ENCODE results near the gene ACAD9. TPM values are rescaled to one million over a fixed set of nuclear protein-coding genes. Genes with fewer than 3 reads are reported as not detected.
A peak's percentile ranks its signal among the peaks of the same experiment; 100 is the strongest.
"Not testable (repeated sequence)": the region's sequence is repeated elsewhere in the genome, so short reads cannot be mapped to it uniquely, and the experiment has no call there.

ACAD9 gene
- total and polyA plus RNA-seq, 2 donors (not counting 1 experiment from before 2014, with no cell fraction given) = 33.6 to 41.6 TPM

GRCh38 chr3:128864351-128864811, 15.0 kb upstream of the ACAD9 start:
- H3K27me3 ChIP-seq (ENCODE audit: control insufficient read depth, insufficient read depth, low read length) = no peaks in the 10 kb centered on the region
- H2AFZ ChIP-seq (ENCODE audit: low read length) = no peak overlapping the region
- no peak for TF ChIP-seq CTCF (conservative IDR thresholded peaks at IDR 0.05 in 1 of 2, IDR thresholded peaks at IDR 0.05 in 1 of 2; ENCODE audit: low read depth in 1 of 2, low read length in 2 of 2)
- no peak for TF ChIP-seq EZH2 (IDR thresholded peaks at IDR 0.05; ENCODE audit: low read length, missing control alignments)

GRCh38 chr3:128864849-128865804, 14.3 kb upstream of the ACAD9 start:
- H3K9me3 ChIP-seq (ENCODE audit: control insufficient read depth, insufficient read depth, low read depth, low read length); H4K20me1 ChIP-seq (ENCODE audit: control insufficient read depth, extremely low read depth, insufficient read depth, low read length); H3K36me3 ChIP-seq (ENCODE audit: control insufficient read depth, insufficient read depth, low read length); H3K27ac ChIP-seq (ENCODE audit: insufficient read depth, low read length); H3K27me3 ChIP-seq (ENCODE audit: control insufficient read depth, insufficient read depth, low read length); H3K4me3 ChIP-seq (replicated peaks in 1 of 4; ENCODE audit: control extremely low read depth in 1 of 4, insufficient read depth in 1 of 4, low read depth in 3 of 4, low read length in 4 of 4); H2AFZ ChIP-seq (ENCODE audit: low read length); H3K4me1 ChIP-seq (ENCODE audit: control insufficient read depth, extremely low read depth, insufficient read depth, low read length); H3K4me2 ChIP-seq (ENCODE audit: extremely low read depth, insufficient read depth, low read length); H3K79me2 ChIP-seq (ENCODE audit: control insufficient read depth, insufficient read depth, low read length); H3K9ac ChIP-seq (ENCODE audit: insufficient read depth, low read length): not testable (repeated sequence)
- peak; percentile 14 to 39 for DNase-seq (ENCODE audit: low read depth in 2 of 2)

More at GRCh38 chr3:128864351-128864811, 15.0 kb upstream of the ACAD9 start:
- H3K9me3 ChIP-seq (ENCODE audit: control insufficient read depth, insufficient read depth, low read depth, low read length) = no peaks in the 10 kb centered on the region
- H3K79me2 ChIP-seq (ENCODE audit: control insufficient read depth, insufficient read depth, low read length) = no peaks in the 10 kb centered on the region
- no peak overlapping the region for H3K4me2 ChIP-seq (ENCODE audit: extremely low read depth, insufficient read depth, low read length)
- no peak for DNase-seq (ENCODE audit: low read depth in 2 of 2)
- H3K27ac ChIP-seq (ENCODE audit: insufficient read depth, low read length) = no peak overlapping the region
- no peak overlapping the region for H3K4me3 ChIP-seq (replicated peaks in 1 of 4; ENCODE audit: control extremely low read depth in 1 of 4, insufficient read depth in 1 of 4, low read depth in 3 of 4, low read length in 4 of 4)
- H3K4me1 ChIP-seq (ENCODE audit: control insufficient read depth, extremely low read depth, insufficient read depth, low read length) = no peaks in the 10 kb centered on the region
- no peaks in the 10 kb centered on the region for H4K20me1 ChIP-seq (ENCODE audit: control insufficient read depth, extremely low read depth, insufficient read depth, low read length)
- H3K9ac ChIP-seq (ENCODE audit: insufficient read depth, low read length) = no peak overlapping the region
- H3K36me3 ChIP-seq (ENCODE audit: control insufficient read depth, insufficient read depth, low read length) = no peaks in the 10 kb centered on the region

- Histone ChIP-seq H3K9ac (ENCODE audit: insufficient read depth, low read length) (no peak overlapping the region), H3K27ac (ENCODE audit: insufficient read depth, low read length) (no peak overlapping the region), H3K4me1 (ENCODE audit: control insufficient read depth, extremely low read depth, insufficient read depth, low read length) (no peaks in the 10 kb centered on the region), H3K9me3 (ENCODE audit: control insufficient read depth, insufficient read depth, low read depth, low read length) (no peaks in the 10 kb centered on the region), H2AFZ (ENCODE audit: low read length) (no peak overlapping the region), H3K4me2 (ENCODE audit: extremely low read depth, insufficient read depth, low read length) (no peak overlapping the region), H4K20me1 (ENCODE audit: control insufficient read depth, extremely low read depth, insufficient read depth, low read length) (no peaks in the 10 kb centered on the region), H3K27me3 (ENCODE audit: control insufficient read depth, insufficient read depth, low read length) (no peaks in the 10 kb centered on the region), H3K36me3 (ENCODE audit: control insufficient read depth, insufficient read depth, low read length) (no peaks in the 10 kb centered on the region), H3K4me3 (replicated peaks in 1 of 4; ENCODE audit: control extremely low read depth in 1 of 4, insufficient read depth in 1 of 4, low read depth in 3 of 4, low read length in 4 of 4) (no peak overlapping the region), H3K79me2 (ENCODE audit: control insufficient read depth, insufficient read depth, low read length) (no peaks in the 10 kb centered on the region)
- TF ChIP-seq CTCF (conservative IDR thresholded peaks at IDR 0.05 in 1 of 2, IDR thresholded peaks at IDR 0.05 in 1 of 2; ENCODE audit: low read depth in 1 of 2, low read length in 2 of 2) = no peak
- TF ChIP-seq EZH2 (IDR thresholded peaks at IDR 0.05; ENCODE audit: low read length, missing control alignments) = no peak
- DNase-seq (ENCODE audit: low read depth in 2 of 2) = peak in 1 of 2 donors; percentile 14
Measured at GRCh38 chr3:128867200-128868125, 12.0 kb upstream of the ACAD9 start.
